Iris pigment epithelial cell (primary cell): Measurements from ENCODE around the gene CHCHD6.

Source experiments
- DNase-seq: peaks from one replicate; pipeline ENCODE4 v3.0.0-alpha.2; 2011; ENCODE audit warnings: low read depth

The CHCHD6 gene

GRCh38 chr3:126895178-126896066 lies 191.4 kb downstream of the CHCHD6 start:
- DNase-seq = peak; percentile 29

DNA sequence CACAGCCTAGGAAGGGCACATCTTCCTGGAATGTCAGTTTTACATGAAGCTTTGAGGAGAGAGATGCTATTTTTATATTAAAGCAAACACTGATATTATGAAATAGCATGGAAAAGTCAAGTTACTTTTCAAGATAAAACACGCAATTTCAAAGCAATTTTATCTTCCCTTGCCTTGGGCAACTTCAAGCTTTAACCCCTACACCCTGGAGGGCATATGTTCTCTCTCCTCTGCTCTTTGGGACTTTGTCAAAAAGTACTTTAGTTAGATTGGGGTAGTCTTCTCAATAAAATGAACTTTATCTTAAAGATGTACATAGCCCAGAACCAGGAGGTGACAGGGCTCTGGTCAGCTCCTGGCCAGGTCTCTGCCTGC lies 192.0 kb downstream of the CHCHD6 start:
- DNase-seq = no peak

DNA sequence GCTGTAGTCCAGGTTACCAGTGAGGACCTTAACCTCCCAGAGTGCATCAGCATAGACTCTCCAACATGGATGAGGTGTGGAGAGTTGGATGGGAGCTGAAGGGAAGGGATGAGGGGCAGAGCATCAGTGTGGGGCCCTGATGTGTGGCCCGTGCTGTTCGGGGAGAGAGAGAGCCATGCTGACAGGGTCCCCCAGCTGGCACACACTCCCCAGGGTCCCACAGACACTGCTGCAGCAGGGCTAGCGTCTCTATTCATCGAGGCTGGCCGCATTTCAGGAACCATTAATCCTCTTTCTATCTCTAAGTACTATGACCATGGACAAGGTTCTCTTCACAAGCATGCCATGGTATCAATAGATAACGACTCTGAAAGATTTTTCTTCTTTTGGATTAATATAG lies 192.9 kb downstream of the CHCHD6 start:
- DNase-seq = no peak

GRCh38 chr3:126897943-126898342 lies 193.9 kb downstream of the CHCHD6 start:
- DNase-seq = no peak

DNA sequence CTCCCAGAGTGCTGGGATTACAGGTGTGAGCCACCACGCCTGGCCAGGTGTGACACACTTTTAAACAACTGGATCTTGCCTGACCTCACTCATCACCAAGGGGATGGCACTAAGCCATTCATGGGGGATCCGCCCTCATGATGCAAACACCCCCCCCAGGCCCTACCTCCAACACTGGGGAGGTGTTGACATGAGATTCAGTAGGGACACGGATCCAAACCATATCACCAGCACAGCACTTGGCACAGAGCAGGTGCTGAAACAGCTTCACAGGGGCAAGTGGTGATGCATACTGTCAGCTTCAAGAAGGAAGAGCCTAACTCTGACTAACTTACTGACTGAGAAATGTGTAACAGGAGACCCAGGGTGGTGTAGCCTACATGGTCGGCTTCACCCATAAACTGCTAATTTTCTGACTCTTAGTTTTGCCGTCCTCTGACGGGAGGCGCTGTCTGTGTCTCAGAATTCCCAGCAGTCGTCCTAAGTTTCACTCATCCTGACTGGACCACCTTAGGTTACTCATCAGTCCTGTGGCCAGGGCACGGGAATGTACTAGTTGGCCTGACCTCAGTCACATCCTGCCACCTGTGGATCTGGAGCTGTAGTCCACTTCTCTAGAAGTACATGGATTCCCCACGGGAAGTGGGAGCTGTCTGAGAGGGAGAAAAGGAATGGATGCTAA lies 197.0 kb downstream of the CHCHD6 start:
- DNase-seq = no peak

- DNase-seq = no peak
These were observed 197.6 kb downstream of the CHCHD6 start for GRCh38 chr3:126901631-126902030.

GRCh38 chr3:126903521-126903920 lies 199.5 kb downstream of the CHCHD6 start:
- DNase-seq = no peak

DNA sequence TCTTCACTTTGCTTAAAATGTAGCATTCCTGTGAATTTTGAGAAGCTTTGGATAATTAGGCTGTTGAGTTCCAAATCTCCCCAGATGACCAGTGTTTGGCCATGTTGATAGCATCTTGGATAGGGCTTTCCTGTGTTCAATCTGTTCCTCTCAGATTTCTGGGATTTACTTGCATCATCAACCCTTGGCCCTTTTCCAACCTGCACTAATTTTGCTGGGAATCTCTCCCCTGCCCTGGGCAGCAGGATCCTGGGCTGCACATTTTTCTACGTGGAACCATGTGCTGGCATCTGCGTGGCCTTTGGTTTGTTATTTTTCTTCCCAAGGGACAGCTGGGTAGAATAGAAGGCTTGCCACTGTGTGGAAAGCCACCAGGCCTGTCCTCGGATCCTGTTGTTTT lies 203.5 kb downstream of the CHCHD6 start:
- no peak for DNase-seq

- DNase-seq = no peak
These were observed 204.8 kb downstream of the CHCHD6 start for GRCh38 chr3:126908752-126909275.

DNA sequence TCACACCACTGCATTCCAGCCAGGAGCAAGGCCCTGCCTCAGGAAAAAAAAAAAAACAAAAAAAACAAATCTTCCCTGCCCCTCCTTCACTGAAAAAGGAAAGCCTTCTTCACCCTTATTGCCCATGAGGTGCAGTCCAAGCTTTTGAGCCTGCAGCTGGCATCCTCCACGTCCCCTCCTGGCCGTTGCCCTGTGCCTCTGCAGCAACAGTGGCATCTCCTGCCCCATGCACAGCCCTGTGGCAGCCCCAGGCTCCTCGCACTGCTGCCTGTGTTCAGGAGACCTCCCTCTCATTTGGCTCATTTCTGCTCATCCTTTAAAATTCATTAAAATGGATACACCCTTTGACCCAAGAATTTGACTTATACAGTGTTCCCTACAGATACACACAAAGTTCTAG lies 206.2 kb downstream of the CHCHD6 start:
- no peak for DNase-seq

DNA sequence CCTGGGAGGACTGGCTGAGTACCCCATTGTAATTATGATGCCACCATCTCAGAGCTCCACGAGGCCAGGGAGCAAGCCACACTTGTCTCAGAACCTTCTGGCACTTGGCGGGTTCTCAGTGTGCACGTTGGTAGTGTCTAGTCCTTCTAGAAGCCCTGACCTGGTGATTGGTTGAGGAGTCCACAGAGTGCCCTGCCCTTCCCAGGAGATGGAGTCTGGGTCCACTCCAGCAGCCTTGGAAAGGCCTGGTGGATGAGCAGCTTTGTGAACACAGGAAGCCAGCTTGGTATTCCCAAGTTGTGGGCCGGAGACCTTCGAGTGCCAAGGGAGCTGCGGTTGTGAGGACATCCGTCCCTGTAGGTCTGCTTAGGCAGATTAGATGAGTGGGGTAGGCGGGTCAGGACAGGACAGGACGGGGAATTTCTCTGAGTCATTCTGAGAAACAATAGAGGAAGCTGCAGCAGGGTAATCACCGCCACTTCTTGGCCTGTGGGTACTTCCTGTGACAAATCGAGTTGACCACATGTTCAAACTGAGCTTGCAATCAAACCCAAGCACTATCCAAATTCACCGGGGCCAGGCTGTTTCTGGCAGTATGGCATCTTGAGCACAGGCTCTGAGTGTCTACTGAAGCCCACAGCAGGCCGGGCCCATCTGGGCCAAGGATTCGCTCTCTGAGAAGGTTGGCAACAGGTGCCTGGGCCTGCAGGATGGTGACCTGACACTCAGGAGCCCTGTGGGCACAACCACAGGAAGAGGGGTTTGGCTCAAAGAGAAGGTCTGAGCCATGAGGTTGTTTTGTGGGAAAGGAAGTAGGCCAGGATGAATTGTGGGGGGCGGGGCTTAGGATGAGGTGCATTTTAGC lies 207.4 kb downstream of the CHCHD6 start:
- peak; percentile 88 for DNase-seq

- no peak for DNase-seq
These were observed 208.0 kb downstream of the CHCHD6 start for GRCh38 chr3:126912027-126912422.

GRCh38 chr3:126912491-126913195 lies 208.6 kb downstream of the CHCHD6 start:
- DNase-seq = no peak

GRCh38 chr3:126913524-126913923 lies 209.5 kb downstream of the CHCHD6 start:
- DNase-seq = no peak

- no peak for DNase-seq
These were observed 210.2 kb downstream of the CHCHD6 start for GRCh38 chr3:126914226-126914625.

DNA sequence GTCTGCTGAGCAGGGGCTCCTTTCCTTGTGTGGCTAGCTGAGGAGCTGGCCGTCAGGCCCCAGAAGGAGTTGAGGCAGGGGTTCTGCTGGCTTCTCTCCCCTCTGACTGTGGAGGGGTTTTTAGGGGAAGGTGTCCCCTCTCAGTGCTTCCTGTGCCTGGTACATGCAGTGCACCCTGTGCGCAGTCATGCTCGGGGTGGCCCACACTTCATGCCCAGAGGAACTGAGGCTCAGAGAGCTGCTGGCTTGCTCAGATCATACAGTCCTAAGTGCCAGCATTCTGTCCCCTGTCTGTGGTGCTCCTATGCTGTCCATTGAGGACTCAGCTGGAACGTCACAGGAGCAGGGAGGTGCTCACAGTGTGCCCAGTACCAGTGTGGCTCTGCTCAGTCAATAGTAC lies 211.0 kb downstream of the CHCHD6 start:
- no peak for DNase-seq

GRCh38 chr3:126916546-126916945 lies 212.5 kb downstream of the CHCHD6 start:
- DNase-seq = no peak

DNA sequence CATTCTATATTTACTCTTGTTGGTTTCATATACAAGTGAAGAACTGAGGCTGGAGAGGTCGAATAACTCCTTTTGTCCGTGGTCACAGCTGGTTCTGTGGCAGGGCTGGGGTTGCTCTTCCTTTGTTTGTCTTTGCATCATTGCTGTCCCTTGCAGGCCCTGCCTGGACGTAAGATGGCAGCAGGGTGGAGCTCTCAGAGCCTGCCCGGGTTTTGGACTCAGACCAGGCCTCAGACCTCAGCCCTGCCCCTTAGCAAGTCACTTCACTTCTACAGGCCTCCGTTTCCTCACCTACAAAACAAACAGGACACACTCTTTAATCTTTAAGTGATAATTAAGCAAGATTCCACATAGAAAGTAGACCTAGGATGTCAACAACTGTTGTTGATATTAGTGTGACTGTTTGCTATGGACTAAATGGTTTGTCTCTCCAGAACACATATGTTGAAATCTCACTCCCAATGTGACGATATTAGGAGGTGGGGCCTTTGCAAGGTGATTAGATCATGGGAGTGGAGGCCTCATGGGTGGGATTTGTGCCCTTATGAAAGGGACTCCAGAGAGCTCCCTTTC lies 213.3 kb downstream of the CHCHD6 start:
- DNase-seq = no peak

GRCh38 chr3:126918355-126918821 lies 214.3 kb downstream of the CHCHD6 start:
- no peak for DNase-seq

GRCh38 chr3:126921085-126921824 lies 217.2 kb downstream of the CHCHD6 start:
- DNase-seq = no peak
